HepG2 (cell line): ENCODE results near the gene PRKCZ. TPM values are rescaled to one million over a fixed set of nuclear protein-coding genes. Genes with fewer than 3 reads are reported as not detected.

Source experiments
- HNF4A ChIP-seq: sonication (generic); formaldehyde crosslinking; IDR thresholded peaks from 2 replicates; pipeline ENCODE4 v1.4.0; 2020; ENCODE audit warnings: missing genetic modification reagents
- IRF2 ChIP-seq: IDR thresholded peaks from 2 replicates; pipeline ENCODE4 v1.6.1; 2018; ENCODE audit warnings: missing genetic modification reagents, missing compliant biosample characterization
- LCORL ChIP-seq, 2 experiments: fragments of 450-650 bp in 1 of 2; sonication (generic) in 1 of 2; formaldehyde crosslinking in 1 of 2; IDR thresholded peaks; 2 replicates each; pipeline versions ENCODE4 v1.5.0 to v1.6.1; 2017 to 2020; ENCODE audit warnings: antibody characterized with exemption in 1 of 2, missing genetic modification reagents in 1 of 2
- MEIS2 ChIP-seq: sonication (generic); formaldehyde crosslinking; IDR thresholded peaks from 2 replicates; pipeline ENCODE4 v1.9.0; 2021; ENCODE audit warnings: mild to moderate bottlenecking, missing genetic modification reagents
- MTF2 ChIP-seq: sonication (generic); formaldehyde crosslinking; IDR thresholded peaks from 2 replicates; pipeline ENCODE4 v1.5.0; 2020; ENCODE audit warnings: missing genetic modification reagents, borderline replicate concordance
- MXD4 ChIP-seq: IDR thresholded peaks from 2 replicates; pipeline ENCODE4 v1.6.1; 2016; ENCODE audit warnings: mild to moderate bottlenecking, missing biosample characterization, missing genetic modification reagents
- MYC ChIP-seq: sonication (generic); formaldehyde crosslinking; IDR thresholded peaks from 2 replicates; pipeline ENCODE4 v1.9.0; 2021; ENCODE audit warnings: missing genetic modification reagents, borderline replicate concordance
- NFE2L1 ChIP-seq: sonication (generic); formaldehyde crosslinking; IDR thresholded peaks from 2 replicates; pipeline ENCODE4 v1.4.0; 2020; ENCODE audit warnings: missing genetic modification reagents, mild to moderate bottlenecking, borderline replicate concordance
- PHF21A ChIP-seq: sonication (generic); formaldehyde crosslinking; IDR thresholded peaks from 2 replicates; pipeline ENCODE4 v1.5.0; 2020; ENCODE audit warnings: mild to moderate bottlenecking, missing genetic modification reagents
- SRSF4 ChIP-seq: fragments of 200-400 bp; formaldehyde crosslinking; IDR thresholded peaks from one replicate; pipeline ENCODE4 v1.6.1; 2018; ENCODE audit warnings: mild to moderate bottlenecking, low read depth, low read length, moderate library complexity; ENCODE audit not compliant: poor library complexity, severe bottlenecking
- SRY ChIP-seq: sonication (generic); formaldehyde crosslinking; IDR thresholded peaks from 2 replicates; pipeline ENCODE4 v1.8.0; 2022; ENCODE audit warnings: mild to moderate bottlenecking, missing genetic modification reagents
- TARDBP ChIP-seq: sonication (generic); formaldehyde crosslinking; IDR thresholded peaks from 2 replicates; pipeline ENCODE4 v1.8.0; 2022; ENCODE audit warnings: mild to moderate bottlenecking, missing genetic modification reagents
- TMF1 ChIP-seq: sonication (generic); formaldehyde crosslinking; IDR thresholded peaks from 2 replicates; pipeline ENCODE4 v1.8.1; 2022; ENCODE audit warnings: low read depth, missing genetic modification reagents
- ZFP41 ChIP-seq: sonication (generic); formaldehyde crosslinking; IDR thresholded peaks from 2 replicates; pipeline ENCODE4 v1.4.0; 2020; ENCODE audit warnings: mild to moderate bottlenecking, missing genetic modification reagents, borderline replicate concordance
- ZFYVE20 ChIP-seq: sonication (generic); formaldehyde crosslinking; IDR thresholded peaks from 2 replicates; pipeline ENCODE4 v1.8.0; 2023; ENCODE audit warnings: low read depth, mild to moderate bottlenecking, moderate library complexity, missing genetic modification reagents, borderline replicate concordance
- ZNF101 ChIP-seq: sonication (generic); formaldehyde crosslinking; IDR thresholded peaks from 2 replicates; pipeline ENCODE4 v1.4.0; 2020; ENCODE audit warnings: mild to moderate bottlenecking, low read depth, missing genetic modification reagents, borderline replicate concordance
- ZNF121 ChIP-seq: sonication (generic); formaldehyde crosslinking; IDR thresholded peaks from 2 replicates; pipeline ENCODE4 v1.5.0; 2020; ENCODE audit warnings: mild to moderate bottlenecking, missing genetic modification reagents
- ZNF143 ChIP-seq: sonication (generic); formaldehyde crosslinking; IDR thresholded peaks from 2 replicates; pipeline ENCODE4 v1.4.0; 2020; ENCODE audit warnings: missing genetic modification reagents
- ZNF292 ChIP-seq: sonication (generic); formaldehyde crosslinking; IDR thresholded peaks from 2 replicates; pipeline ENCODE4 v1.8.1; 2022; ENCODE audit warnings: mild to moderate bottlenecking, low read depth, missing genetic modification reagents, borderline replicate concordance
- ZNF549 ChIP-seq: sonication (generic); formaldehyde crosslinking; IDR thresholded peaks from 2 replicates; pipeline ENCODE4 v1.5.0; 2020; ENCODE audit warnings: missing genetic modification reagents
- ZNF644 ChIP-seq: IDR thresholded peaks from 2 replicates; pipeline ENCODE4 v1.6.1; 2016; ENCODE audit warnings: low read depth
- ZNF790 ChIP-seq: sonication (generic); formaldehyde crosslinking; IDR thresholded peaks from 2 replicates; pipeline ENCODE4 v1.8.0; 2022; ENCODE audit warnings: missing genetic modification reagents, mild to moderate bottlenecking, borderline replicate concordance
- polyA plus RNA-seq, 8 experiments: library from polyadenylated mRNA; depleted of rRNA in 3 of 8; stranded (reverse) in 7 of 8; unstranded in 1 of 8; fragments of >200 nt; fragmentation: Illumina TruSeq in 4 of 8; extraction: Trizol in 4 of 8; gene quantifications; 2 replicates each; pipeline versions ENCODE4 v1.2.1 to v1.2.3, GENCODE V29; 2011 to 2016; ENCODE audit warnings: low read depth in 4 of 8, missing spikeins in 1 of 8, mixed read lengths in 1 of 8; ENCODE audit not compliant: insufficient read depth in 1 of 8
- total RNA-seq, 5 experiments: library from RNA; depleted of rRNA; stranded (reverse); fragments of >200 nt; fragmentation: Illumina TruSeq; extraction: Trizol; gene quantifications; 2 replicates each; pipeline ENCODE4 v1.2.3, GENCODE V29; 2016; ENCODE audit warnings: low read depth in 1 of 5
- TF ChIP-seq, protein P1 (sequence below): IDR thresholded peaks from 2 replicates; pipeline ENCODE4 v1.6.1; 2016; ENCODE audit warnings: missing biosample characterization, missing genetic modification reagents, low read depth
- TF ChIP-seq, protein P2 (sequence below): sonication (generic); formaldehyde crosslinking; IDR thresholded peaks from 2 replicates; pipeline ENCODE4 v1.8.0; 2022; ENCODE audit warnings: missing genetic modification reagents, mild to moderate bottlenecking, inconsistent platforms, borderline replicate concordance

Gene PRKCZ
- total and polyA plus RNA-seq, 2 of the 13 experiments (the other 11 are each of a cell fraction or from before 2014, with no cell fraction given): 34.7 to 85.2 TPM

DNA sequence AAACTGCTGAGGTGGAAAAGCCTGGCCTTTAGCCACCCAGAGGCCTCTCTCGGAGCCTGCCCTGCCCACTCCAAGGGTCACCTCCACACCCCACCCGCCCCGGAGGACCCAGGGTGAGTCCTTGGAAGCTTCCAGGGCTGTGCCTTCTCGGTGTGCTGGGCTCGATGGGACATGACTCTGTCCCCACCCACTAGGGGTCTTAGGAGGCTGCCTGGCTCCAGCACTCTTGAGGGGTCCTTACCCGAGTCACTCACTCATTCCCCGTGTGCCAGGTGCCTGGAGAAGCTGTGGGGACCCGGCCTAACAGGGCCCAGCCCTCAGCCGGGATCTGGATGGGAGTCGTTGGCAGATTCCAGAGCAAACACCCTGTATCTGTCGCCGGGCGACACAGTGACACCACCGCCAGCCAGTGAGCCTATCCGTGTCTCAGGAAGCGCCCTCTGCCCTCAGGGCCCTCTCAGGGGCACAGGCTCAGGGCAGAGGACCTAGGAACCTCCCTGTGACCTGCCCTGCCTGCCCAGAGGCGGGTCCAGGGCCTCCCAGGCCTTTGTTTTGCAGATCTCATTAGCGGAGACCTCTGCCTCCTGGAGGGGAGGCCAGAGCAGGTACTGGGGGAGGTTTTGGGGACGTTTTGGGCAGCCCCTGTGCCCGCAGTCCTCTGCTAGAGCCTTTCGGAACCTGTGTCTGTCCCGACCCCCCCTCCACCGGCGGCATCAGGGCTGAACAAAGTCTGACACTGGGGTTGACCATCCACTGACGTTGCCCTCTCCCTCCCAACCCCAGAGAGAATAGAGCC lies 3.1 kb upstream of the PRKCZ start (continued):
- no peak for TF ChIP-seq ZNF644 (CRISPR knock-in tag)
- TF ChIP-seq, protein P1, sequence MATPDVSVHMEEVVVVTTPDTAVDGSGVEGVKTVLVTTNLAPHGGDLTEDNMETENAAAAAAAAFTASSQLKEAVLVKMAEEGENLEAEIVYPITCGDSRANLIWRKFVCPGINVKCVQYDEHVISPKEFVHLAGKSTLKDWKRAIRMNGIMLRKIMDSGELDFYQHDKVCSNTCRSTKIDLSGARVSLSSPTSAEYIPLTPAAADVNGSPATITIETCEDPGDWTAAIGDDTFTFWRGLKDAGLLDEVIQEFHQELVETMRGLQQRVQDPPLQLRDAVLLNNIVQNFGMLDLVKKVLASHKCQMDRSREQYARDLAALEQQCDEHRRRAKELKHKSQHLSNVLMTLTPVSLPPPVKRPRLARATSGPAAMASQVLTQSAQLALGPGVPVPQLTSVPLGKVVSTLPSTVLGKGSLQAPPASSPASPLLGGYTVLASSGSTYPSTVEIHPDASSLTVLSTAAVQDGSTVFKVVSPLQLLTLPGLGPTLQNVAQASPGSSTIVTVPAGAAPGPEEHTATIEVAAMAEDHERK (CRISPR knock-in tag): no peak
- TF ChIP-seq PHF21A (CRISPR knock-in tag): peak; percentile 73
- TF ChIP-seq ZNF292 (CRISPR knock-in tag): no peak
- no peak for TF ChIP-seq LCORL (IDR thresholded peaks at IDR 0.05)
- peak; percentile 86 for TF ChIP-seq LCORL (CRISPR knock-in tag; IDR thresholded peaks at IDR 0.05)
- TF ChIP-seq MYC: no peak; the same call in none of the 2 replicates
- no peak for TF ChIP-seq MXD4 (CRISPR knock-in tag)
- TF ChIP-seq, protein P2, sequence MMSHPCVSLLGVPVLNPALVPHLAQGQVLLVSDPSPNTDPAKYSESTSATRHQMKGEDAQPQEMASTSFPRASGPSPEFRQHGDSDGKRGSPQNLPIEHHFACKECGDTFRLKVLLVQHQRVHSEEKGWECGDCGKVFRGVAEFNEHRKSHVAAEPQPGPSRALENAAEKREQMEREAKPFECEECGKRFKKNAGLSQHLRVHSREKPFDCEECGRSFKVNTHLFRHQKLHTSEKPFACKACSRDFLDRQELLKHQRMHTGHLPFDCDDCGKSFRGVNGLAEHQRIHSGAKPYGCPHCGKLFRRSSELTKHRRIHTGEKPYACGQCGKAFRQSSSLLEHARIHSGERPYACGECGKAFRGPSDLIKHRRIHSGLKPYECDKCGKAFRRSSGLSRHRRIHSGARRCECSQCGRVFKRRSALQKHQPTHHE (CRISPR knock-in tag): no peak
- TF ChIP-seq ZNF549 (CRISPR knock-in tag): no peak
- no peak for TF ChIP-seq ZNF101 (CRISPR knock-in tag)
- no peak for TF ChIP-seq ZFYVE20 (CRISPR knock-in tag)
- TF ChIP-seq ZNF121: no peak
- 0 out of 2 replicates have a peak, but pooled peaks have one; percentile 18 for TF ChIP-seq MTF2 (CRISPR knock-in tag)
- peak; percentile 60; the same call in 1 of the 2 replicates for TF ChIP-seq TARDBP
- no peak; the same call in 1 of the 2 replicates for TF ChIP-seq IRF2
- TF ChIP-seq ZNF143: no peak
- no peak for TF ChIP-seq SRSF4
- no peak for TF ChIP-seq ZFP41
- TF ChIP-seq TMF1 (CRISPR knock-in tag): no peak
- TF ChIP-seq MEIS2: no peak
- no peak for TF ChIP-seq ZNF790 (CRISPR knock-in tag)
- TF ChIP-seq SRY (CRISPR knock-in tag): no peak
- TF ChIP-seq NFE2L1 (CRISPR knock-in tag): no peak
- peak; percentile 71 for TF ChIP-seq HNF4A (CRISPR knock-in tag)
